ENCODE data around the gene VOPP1.

DNA sequence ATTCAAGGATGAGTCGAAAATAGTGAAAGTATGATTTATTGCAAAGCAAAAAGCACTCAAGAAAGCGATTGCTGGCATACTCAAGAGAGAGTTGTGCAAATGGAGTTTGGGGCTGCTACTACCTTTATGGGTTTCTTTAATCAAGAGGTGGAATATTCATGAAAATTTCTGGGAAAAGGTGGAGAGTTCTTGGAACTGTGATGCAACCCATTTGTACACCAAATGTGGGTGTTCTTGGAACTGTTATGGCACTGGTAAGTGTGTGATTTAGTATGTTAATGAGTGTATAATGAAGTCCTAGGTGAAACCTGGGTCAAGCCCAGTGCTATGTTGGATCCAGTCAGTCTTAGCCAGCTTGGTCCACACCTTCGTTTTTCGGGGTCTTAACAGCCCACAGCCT lies 3.4 kb upstream of the VOPP1 start:
- TF ChIP-seq, protein P1, sequence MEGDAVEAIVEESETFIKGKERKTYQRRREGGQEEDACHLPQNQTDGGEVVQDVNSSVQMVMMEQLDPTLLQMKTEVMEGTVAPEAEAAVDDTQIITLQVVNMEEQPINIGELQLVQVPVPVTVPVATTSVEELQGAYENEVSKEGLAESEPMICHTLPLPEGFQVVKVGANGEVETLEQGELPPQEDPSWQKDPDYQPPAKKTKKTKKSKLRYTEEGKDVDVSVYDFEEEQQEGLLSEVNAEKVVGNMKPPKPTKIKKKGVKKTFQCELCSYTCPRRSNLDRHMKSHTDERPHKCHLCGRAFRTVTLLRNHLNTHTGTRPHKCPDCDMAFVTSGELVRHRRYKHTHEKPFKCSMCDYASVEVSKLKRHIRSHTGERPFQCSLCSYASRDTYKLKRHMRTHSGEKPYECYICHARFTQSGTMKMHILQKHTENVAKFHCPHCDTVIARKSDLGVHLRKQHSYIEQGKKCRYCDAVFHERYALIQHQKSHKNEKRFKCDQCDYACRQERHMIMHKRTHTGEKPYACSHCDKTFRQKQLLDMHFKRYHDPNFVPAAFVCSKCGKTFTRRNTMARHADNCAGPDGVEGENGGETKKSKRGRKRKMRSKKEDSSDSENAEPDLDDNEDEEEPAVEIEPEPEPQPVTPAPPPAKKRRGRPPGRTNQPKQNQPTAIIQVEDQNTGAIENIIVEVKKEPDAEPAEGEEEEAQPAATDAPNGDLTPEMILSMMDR (IDR thresholded peaks at IDR 0.05): no peak
- TF ChIP-seq POLR2A (IDR thresholded peaks at IDR 0.05): no peak
